Measurements from ENCODE around the gene DUSP19. TPM values are rescaled to one million over a fixed set of nuclear protein-coding genes. Genes with fewer than 3 reads are reported as not detected.

Gene DUSP19
- total and polyA plus RNA-seq, 2 experiments from 2014 or later = 1.2 to 4.7 TPM

DNA sequence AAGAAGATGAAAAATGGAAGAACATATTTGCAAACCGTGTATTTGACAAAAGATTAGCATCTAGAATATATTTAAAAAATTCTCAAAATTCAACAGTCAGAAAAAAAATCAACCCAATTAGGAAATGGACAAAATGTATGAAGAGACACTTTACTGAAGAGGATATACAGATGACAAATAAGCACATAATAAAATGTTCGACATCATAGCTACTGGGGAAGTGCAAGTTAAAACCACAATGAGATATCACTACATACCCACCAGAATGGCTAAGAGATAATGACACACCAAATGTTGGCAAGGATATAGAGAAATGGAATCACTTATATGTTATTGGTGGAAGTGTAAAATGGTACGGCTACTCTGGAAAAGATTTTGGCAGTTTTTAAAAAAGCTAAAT, 34.0 kb downstream of the DUSP19 start:
- no peaks in the 10 kb centered on the region for H3K9me3 ChIP-seq (ENCODE audit: low read depth)
- no peaks in the 10 kb centered on the region for H3K79me2 ChIP-seq
- TF ChIP-seq, protein P1, sequence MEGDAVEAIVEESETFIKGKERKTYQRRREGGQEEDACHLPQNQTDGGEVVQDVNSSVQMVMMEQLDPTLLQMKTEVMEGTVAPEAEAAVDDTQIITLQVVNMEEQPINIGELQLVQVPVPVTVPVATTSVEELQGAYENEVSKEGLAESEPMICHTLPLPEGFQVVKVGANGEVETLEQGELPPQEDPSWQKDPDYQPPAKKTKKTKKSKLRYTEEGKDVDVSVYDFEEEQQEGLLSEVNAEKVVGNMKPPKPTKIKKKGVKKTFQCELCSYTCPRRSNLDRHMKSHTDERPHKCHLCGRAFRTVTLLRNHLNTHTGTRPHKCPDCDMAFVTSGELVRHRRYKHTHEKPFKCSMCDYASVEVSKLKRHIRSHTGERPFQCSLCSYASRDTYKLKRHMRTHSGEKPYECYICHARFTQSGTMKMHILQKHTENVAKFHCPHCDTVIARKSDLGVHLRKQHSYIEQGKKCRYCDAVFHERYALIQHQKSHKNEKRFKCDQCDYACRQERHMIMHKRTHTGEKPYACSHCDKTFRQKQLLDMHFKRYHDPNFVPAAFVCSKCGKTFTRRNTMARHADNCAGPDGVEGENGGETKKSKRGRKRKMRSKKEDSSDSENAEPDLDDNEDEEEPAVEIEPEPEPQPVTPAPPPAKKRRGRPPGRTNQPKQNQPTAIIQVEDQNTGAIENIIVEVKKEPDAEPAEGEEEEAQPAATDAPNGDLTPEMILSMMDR (IDR thresholded peaks at IDR 0.05; ENCODE audit: poor library complexity) = no peak
- no peak for TF ChIP-seq EZH2phosphoT487 (IDR thresholded peaks at IDR 0.05; ENCODE audit: low read depth, severe bottlenecking, unreplicated experiment)
- no peak for TF ChIP-seq EZH2 (IDR thresholded peaks at IDR 0.05; ENCODE audit: borderline replicate concordance)
- H4K20me1 ChIP-seq (ENCODE audit: insufficient read depth, poor library complexity, severe bottlenecking) = no peaks in the 10 kb centered on the region
- no peak overlapping the region for H2AFZ ChIP-seq
- no peaks in the 10 kb centered on the region for H3K36me3 ChIP-seq (replicated peaks; ENCODE audit: insufficient read depth, low read depth)
- H3K27ac ChIP-seq = no peak overlapping the region
- no peaks in the 10 kb centered on the region for H3K9me2 ChIP-seq (replicated peaks; ENCODE audit: insufficient read depth)
- no peak for DNase-seq (ENCODE audit: low spot score)
- H3K27me3 ChIP-seq = no peaks in the 10 kb centered on the region
- 91% methylated on average over 3 of the region's 3 CpGs for WGBS (ENCODE audit: low lambda C conversion rate, missing lambda C conversion rate)
- H3K4me1 ChIP-seq (ENCODE audit: insufficient read depth) = no peaks in the 10 kb centered on the region
- no peak overlapping the region for H3K4me3 ChIP-seq
- H3K4me2 ChIP-seq = no peak overlapping the region

GRCh38 chr2:183113630-183114029, 35.1 kb downstream of the DUSP19 start:
- H3K9me3 ChIP-seq (ENCODE audit: low read depth) = no peaks in the 10 kb centered on the region
- no peaks in the 10 kb centered on the region for H3K36me3 ChIP-seq (replicated peaks; ENCODE audit: insufficient read depth, low read depth)
- no peaks in the 10 kb centered on the region for H3K9me2 ChIP-seq (replicated peaks; ENCODE audit: insufficient read depth)
- TF ChIP-seq EZH2phosphoT487 (IDR thresholded peaks at IDR 0.05; ENCODE audit: low read depth, severe bottlenecking, unreplicated experiment) (no peak), EZH2 (IDR thresholded peaks at IDR 0.05; ENCODE audit: borderline replicate concordance) (no peak)
- TF ChIP-seq, protein P1 (IDR thresholded peaks at IDR 0.05; ENCODE audit: poor library complexity) = no peak
- no peaks in the 10 kb centered on the region for H3K4me1 ChIP-seq (ENCODE audit: insufficient read depth)
- DNase-seq (ENCODE audit: low spot score) = no peak
- no peaks in the 10 kb centered on the region for H3K79me2 ChIP-seq
- H3K4me3 ChIP-seq = no peak overlapping the region
- H3K27ac ChIP-seq = no peak overlapping the region
- no peak overlapping the region for H2AFZ ChIP-seq
- WGBS (ENCODE audit: low lambda C conversion rate, missing lambda C conversion rate) = 71% methylated on average over 2 of the region's 2 CpGs
- no peak overlapping the region for H3K4me2 ChIP-seq
- no peaks in the 10 kb centered on the region for H4K20me1 ChIP-seq (ENCODE audit: insufficient read depth, poor library complexity, severe bottlenecking)
- no peaks in the 10 kb centered on the region for H3K27me3 ChIP-seq

GRCh38 chr2:183117226-183117625, 38.7 kb downstream of the DUSP19 start:
- 70% methylated on average over 3 of the region's 3 CpGs for WGBS (ENCODE audit: low lambda C conversion rate, missing lambda C conversion rate)
- Histone ChIP-seq H3K9me2 (replicated peaks; ENCODE audit: insufficient read depth) (no peaks in the 10 kb centered on the region), H3K4me2 (no peak overlapping the region), H3K4me3 (no peak overlapping the region), H2AFZ (no peak overlapping the region), H3K36me3 (replicated peaks; ENCODE audit: insufficient read depth, low read depth) (no peaks in the 10 kb centered on the region), H4K20me1 (ENCODE audit: insufficient read depth, poor library complexity, severe bottlenecking) (no peaks in the 10 kb centered on the region), H3K79me2 (no peaks in the 10 kb centered on the region), H3K4me1 (ENCODE audit: insufficient read depth) (no peaks in the 10 kb centered on the region), H3K27ac (no peak overlapping the region), H3K27me3 (no peaks in the 10 kb centered on the region), H3K9me3 (ENCODE audit: low read depth) (no peaks in the 10 kb centered on the region)
- no peak for DNase-seq (ENCODE audit: low spot score)
- TF ChIP-seq EZH2 (IDR thresholded peaks at IDR 0.05; ENCODE audit: borderline replicate concordance) = no peak
- TF ChIP-seq EZH2phosphoT487 (IDR thresholded peaks at IDR 0.05; ENCODE audit: low read depth, severe bottlenecking, unreplicated experiment) = no peak
- TF ChIP-seq, protein P1 (IDR thresholded peaks at IDR 0.05; ENCODE audit: poor library complexity) = no peak

All from hepatocyte (in vitro differentiated cells).